WI38 (cell line): Measurements from ENCODE around the gene ETV4.

Source experiments
- H3K4me3 ChIP-seq: 2 replicates; pipeline ENCODE4 v1.5.1; 2011; ENCODE audit warnings: low read depth, mild to moderate bottlenecking, control low read depth, low read length
- TF ChIP-seq, protein P1 (sequence below): IDR thresholded peaks from 2 replicates; pipeline ENCODE4 v1.5.1; 2012; ENCODE audit warnings: low read depth, mild to moderate bottlenecking, control low read depth, low read length

The ETV4 gene

DNA sequence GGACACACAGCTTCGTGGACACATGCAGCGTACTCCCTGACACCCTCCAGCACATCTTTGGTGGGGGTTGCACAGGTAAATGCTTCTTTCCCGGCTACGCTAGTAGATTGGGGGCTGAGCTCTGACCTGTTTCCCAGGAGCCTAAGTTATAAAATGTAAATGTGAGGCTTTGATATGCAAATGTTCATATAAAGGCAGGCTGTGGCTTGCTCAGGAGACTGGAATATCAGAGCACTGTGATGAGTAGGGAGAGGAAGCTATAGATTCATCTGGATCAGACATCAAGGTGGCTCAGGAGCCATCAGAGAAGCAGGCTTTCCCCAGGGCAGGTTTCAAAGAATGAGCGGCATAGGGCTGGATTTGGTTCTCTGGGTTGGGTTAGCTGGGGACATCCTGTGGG, 3.4 kb upstream of the ETV4 start:
- TF ChIP-seq, protein P1, sequence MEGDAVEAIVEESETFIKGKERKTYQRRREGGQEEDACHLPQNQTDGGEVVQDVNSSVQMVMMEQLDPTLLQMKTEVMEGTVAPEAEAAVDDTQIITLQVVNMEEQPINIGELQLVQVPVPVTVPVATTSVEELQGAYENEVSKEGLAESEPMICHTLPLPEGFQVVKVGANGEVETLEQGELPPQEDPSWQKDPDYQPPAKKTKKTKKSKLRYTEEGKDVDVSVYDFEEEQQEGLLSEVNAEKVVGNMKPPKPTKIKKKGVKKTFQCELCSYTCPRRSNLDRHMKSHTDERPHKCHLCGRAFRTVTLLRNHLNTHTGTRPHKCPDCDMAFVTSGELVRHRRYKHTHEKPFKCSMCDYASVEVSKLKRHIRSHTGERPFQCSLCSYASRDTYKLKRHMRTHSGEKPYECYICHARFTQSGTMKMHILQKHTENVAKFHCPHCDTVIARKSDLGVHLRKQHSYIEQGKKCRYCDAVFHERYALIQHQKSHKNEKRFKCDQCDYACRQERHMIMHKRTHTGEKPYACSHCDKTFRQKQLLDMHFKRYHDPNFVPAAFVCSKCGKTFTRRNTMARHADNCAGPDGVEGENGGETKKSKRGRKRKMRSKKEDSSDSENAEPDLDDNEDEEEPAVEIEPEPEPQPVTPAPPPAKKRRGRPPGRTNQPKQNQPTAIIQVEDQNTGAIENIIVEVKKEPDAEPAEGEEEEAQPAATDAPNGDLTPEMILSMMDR = no peak

DNA sequence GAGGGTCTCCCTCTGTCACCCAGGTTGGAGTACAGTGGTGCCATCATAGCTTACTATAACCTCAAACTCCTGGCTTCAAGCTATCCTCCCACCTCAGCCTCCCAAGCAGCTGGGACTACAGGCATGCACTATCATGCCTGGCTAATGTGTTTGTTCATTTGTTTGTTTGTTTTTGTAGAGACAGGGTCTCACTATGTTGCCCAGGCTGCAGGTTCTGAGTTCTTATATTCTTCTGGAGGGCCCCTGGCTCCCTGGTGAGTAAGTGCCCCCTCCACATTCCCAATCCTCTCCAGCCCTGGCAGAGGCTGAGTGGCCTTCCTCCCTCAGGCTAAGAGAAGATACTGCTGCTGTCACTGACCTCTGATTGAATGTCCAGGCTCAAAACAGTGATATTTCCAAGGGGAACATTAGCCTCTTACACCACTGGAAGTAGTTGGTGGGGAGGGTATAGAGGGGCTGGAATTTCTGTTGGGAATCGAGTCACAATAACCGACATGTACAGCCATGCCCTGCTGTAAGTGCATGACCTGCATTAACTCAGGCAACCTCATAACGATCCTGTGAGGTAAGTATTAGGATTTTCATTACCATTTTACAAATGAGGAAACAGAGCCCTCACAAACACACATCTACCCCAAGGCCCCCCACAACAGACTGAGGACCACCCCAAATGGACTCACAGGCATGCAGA, 2.7 kb upstream of the ETV4 start:
- H3K4me3 ChIP-seq = no peak overlapping the region
- TF ChIP-seq, protein P1 = no peak

More for the DNA sequence above, 3.4 kb upstream of the ETV4 start:
- H3K4me3 ChIP-seq = no peak overlapping the region

DNA sequence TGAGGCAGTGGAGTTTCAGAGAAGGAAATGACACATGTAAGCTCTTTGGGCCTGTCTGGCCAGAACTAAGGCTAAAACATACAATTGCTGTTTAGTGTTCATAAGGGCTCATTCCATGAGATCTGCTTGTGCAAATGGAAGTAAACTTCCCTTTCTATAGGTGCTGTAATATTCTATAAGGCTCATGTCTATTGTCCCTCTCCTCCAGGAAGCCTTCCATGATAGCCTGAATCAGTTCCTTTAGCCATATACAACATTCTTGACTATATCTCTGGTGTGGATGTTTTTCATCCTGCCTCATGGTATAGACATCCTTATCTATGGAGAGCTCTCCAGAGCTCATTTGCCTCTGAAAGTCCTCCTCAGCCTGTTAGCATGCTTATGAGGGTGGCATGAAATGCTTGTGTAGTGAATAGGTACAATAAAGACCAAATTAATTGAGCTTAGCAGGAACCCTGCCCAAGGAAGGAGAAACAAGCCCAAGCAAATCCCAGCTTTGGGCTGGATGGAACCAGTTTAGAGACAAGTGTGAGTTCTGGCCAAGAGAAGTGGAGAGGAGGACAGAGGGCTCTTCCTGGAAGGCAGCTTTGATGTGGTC, 1.6 kb upstream of the ETV4 start:
- H3K4me3 ChIP-seq = no peak overlapping the region
- TF ChIP-seq, protein P1 = no peak

DNA sequence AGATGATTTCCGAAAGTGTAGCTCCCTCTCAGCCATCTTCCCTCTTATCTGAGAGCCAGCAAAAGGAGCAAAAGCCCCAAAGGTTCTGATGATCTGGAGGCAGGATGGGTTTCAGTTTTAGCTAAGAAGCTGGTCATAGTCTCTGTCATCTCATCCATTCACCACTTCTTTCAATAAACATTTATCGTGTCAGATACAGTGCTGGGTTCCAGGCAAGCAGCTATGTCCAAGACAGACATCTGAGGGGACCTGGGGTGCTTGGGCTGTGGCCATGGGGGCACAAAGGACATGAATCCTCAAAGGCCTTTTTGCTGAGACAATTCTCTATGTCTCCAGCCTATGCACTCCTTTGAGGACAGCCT, 1.0 kb upstream of the ETV4 start:
- no peak overlapping the region for H3K4me3 ChIP-seq
- TF ChIP-seq, protein P1 = no peak

DNA sequence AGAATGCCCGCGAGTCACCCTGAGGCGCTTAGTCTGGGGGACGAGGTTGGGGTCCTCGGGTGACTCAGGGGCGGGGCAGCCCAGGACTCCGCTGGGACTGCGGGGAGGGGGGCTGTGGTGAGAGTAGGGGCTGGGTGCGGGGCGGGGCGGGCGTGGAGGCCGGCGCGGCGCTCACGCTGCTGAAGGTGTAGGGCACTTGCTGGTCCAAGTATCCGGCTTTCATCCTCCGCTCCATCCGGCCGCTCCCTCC, 832 bp downstream of the ETV4 start:
- TF ChIP-seq, protein P1 = no peak
- peak overlapping the region; percentile 69 for H3K4me3 ChIP-seq

DNA sequence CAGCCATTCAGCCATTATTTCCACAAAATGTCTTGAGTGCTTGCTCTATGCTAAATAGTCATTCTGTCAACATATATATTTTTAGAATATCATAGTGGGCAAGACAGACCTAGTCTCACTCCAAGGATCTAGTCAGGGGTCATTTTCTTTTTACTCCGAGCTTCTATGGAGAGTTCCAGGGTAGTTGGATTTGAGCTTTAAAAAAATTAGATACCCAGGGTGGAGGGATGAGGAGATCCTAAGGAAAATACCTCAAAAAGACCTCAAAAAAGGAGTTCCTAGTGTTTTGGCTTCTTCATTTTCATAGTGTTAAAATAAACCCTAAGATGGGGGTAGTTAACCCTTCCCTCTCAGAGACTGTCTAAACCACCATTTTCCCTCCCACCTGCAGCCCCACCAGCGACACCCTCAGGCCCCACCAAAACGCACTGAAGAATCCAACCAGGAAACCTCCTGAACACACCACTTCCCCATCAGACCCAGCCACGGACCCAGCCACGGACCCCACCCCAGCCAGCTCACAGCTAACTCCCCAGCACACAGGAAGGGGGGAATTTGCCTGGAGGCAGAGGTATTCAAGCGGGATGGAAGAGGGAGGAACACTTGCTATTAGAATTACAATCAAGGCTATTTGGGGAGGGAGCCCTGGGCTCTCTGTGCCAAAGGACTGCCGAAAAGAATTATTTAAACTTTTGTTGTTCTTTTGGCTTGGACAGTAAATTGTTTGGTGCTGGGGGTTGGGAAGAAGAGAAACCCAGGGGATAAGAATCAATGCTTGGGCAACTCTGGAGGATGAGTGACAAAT, 2.2 kb downstream of the ETV4 start:
- TF ChIP-seq, protein P1 = no peak
- peak overlapping the region; percentile 69 for H3K4me3 ChIP-seq

DNA sequence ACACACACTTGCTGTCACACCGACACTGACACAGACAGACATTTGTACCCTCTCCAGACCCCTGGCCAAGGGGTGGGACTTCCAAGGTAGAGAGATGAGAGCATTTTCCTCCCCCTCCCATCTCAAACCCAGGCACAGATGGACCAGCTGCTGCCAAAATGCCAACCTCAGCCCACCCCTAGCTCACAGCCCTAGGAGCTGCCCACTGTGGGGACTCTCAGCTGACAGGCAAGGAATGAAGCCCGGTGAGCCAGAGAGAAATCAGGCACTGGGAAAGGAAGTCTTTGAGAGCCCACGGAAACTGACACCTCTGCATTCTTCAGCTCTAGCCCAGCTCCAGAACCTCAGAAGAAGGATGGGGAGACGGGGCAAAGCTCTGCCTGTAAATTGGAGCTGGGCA, 2.8 kb downstream of the ETV4 start:
- TF ChIP-seq, protein P1 = no peak
- H3K4me3 ChIP-seq = no peak overlapping the region
